ENCODE data around the gene GOLGB1. TPM values are rescaled to one million over a fixed set of nuclear protein-coding genes. Genes with fewer than 3 reads are reported as not detected.
"Not testable (repeated sequence)": the region's sequence is repeated elsewhere in the genome, so short reads cannot be mapped to it uniquely, and the experiment has no call there.

GOLGB1 gene
- total RNA-seq, 1 experiment from 2014 or later, result 20.0 TPM

- not testable (repeated sequence) for DNase-seq (ENCODE audit: low spot score)
These were observed 60.8 kb downstream of the GOLGB1 start for GRCh38 chr3:121688747-121689146.

- no peak for DNase-seq (ENCODE audit: low spot score)
These were observed 67.7 kb downstream of the GOLGB1 start for GRCh38 chr3:121681792-121682191.

DNA sequence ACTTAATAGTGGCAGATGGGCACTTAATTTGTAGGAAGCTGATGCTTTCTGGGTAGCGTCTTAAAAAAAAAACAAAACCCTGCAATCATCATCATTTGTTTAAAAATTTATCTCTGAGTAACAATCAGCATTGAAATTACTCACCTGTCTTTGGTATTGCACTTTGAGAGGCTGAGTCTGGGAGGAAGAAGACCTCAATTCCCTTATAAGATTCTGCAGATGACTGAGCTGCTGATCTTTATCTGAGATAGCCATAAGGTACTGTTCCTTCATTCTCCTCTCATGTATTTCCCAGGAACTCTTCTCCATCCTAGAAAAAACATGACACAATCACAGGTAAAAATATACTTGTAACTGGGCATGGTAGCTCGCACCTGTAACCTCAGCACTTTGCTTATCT, 72.4 kb downstream of the GOLGB1 start:
- no peak for DNase-seq (ENCODE audit: low spot score)

GRCh38 chr3:121670676-121671075, 78.9 kb downstream of the GOLGB1 start:
- no peak for DNase-seq (ENCODE audit: low spot score)

GRCh38 chr3:121667333-121667732, 82.2 kb downstream of the GOLGB1 start:
- DNase-seq (ENCODE audit: low spot score), result no peak

DNA sequence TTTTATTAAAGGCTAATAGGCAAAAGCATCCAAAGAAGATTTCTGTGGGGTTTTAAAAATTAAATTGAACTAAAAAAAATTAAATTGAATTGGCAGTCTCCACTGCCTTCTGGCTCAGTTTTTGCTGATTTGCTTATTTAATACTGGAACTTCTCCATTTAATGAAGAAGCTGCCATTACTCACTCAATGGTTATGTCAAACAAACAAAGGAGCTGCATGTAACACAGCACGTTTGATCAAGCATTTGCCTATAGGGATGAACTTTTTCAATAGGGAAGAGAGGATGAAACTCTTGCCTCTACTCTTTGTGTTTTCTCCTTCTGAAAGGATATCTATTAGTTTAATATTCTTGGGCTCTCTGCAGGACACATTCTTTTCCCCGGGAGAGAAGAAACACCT, 84.1 kb downstream of the GOLGB1 start:
- no peak for DNase-seq (ENCODE audit: low spot score)

GRCh38 chr3:121663171-121663847, 86.2 kb downstream of the GOLGB1 start:
- DNase-seq (ENCODE audit: low spot score), result no peak

DNA sequence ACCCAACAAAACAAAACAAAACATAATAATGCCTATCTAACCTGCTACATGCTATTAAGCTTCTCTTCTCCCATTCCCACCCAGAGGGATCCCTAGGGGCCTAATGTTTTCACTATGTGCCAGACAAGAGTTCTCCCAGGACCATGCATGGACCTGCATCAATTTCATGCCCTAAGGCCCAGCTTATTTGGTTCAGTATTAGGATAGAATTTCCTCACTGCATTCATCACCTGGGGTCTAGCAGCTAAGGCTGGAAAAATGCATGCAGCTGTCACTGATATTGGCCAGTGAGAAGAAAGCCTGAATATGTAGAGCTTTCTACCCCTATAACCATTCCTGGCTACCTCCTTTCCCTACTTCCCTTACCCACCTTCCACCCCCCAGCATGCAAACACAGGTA, 86.8 kb downstream of the GOLGB1 start:
- DNase-seq (ENCODE audit: low spot score), result no peak

GRCh38 chr3:121661376-121661775, 88.2 kb downstream of the GOLGB1 start:
- no peak for DNase-seq (ENCODE audit: low spot score)

DNA sequence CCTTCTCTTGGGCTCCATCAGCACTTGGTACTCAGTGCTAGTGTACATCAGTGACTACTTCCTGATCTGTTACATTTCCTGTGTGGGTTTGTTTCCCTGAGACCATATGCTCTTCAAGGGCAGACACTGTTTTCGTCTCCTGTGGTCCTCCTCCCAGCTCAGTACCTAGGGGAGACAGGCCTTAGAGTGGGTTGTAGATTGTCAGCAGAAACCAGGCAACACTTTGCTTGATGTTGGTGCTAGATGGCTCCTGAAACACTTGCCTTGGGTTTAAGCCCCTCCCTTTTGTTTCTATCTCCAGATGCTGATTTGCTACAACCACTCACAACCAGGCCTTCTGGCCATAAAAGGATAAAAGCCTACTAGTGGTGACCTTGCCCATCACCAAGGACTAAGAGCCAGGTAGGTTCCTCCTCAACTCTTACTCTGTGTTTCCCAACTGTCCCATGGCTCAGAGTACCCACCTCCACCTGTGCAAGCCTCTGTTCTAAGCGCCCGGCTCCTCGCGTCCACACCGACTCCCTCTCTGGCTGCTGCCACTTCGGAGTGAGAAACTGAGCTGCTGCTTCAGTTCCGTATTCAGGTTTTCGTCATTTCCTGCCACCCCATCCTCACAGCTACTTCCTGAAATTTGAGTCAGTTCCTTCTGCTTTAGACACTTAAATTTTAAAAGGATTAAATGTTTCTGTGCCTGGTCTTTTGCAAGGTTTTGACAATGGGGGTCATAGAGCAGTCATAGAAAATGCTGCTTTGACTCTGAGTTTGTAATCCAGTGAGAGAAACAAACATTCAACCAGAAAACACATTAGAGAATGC, 89.0 kb downstream of the GOLGB1 start, which contains the start of gene HCLS1:
TSS of gene HCLS1 (minus strand) at position 548 of the 816 bp plus-strand sequence. CDS start 2,556 bp downstream, outside the sequence.
- no peak for DNase-seq (ENCODE audit: low spot score)

DNA sequence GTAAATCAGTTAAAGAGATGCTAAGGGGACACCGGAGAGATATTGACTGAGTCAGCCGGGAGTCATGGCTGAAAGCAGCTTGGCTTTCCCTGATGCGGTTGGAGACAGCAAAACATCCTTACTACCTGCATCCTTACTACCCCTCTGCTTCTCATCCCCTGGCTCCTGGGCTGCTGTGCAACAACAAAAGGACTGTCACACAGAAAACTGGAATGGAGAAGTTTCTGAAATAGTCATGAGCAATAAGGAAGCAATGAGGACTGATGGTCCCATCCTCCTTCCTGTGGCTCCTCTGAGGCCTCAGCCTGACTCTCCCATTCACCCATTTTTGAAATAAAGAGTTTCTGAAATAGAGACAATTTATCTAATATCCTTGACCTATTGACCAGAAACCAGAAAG, 90.0 kb downstream of the GOLGB1 start:
- DNase-seq (ENCODE audit: low spot score), result no peak

- DNase-seq (ENCODE audit: low spot score), result no peak
These were observed 90.7 kb downstream of the GOLGB1 start for GRCh38 chr3:121658716-121659435.

DNA sequence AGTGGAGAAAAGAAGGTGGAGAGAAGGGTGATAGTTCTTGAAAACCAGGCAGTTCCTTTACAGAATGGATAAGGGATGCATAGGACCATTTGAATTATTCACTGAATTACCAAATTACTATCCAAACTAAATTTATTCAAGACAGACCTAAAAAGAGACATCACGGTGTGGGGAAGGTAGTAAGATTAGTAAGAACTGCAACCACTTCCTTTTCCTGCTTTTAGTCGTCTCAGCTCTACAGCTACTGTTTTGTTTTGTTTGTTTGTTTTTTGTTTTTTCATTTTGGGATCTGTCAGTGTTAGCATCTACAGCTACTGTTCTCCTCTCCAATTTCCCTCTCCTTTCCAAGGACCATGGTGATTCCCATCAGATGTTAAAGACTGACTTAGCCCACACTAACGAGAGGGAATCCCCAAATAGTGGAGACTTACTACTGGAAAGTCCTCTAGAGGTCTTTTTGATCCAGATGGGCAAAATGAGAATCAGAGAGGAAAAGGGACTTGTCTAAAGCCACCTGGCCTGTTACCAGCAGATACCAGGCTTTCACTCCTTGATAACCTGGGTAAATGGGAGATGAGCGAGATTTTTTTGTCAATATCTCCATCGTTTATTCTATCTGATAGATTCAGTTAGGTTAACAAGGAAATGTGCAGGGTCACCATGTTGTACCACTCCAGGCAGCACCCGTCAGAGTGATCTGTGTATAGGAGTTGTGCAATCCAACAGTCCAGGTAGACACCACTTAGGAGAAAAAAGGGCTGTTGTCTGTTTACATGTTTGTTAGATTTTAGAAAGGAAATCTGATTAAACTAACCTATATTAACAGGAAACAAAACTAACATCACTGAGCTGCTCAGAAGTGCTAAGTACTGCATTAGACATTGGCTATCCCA, 94.8 kb downstream of the GOLGB1 start:
- no peak for DNase-seq (ENCODE audit: low spot score)

DNA sequence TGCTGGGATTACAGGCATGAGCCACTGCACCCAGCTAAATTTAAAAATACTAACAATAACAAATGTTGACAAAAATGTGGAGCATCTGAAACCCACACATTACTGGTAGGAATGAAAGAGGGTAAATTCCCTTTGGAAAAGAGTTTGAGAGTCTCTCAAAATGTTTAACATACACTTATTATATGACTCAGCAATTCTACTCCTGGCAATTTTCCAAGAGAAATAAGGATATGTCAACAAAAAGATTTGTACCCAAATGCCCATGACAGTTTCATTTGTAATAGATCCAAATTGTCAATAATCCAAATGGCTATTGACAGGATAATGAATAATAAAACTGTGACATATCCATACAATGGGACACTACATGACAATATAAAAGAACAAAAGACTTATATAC, 97.9 kb downstream of the GOLGB1 start:
- peak; percentile 45 for DNase-seq (ENCODE audit: low spot score)

DNA sequence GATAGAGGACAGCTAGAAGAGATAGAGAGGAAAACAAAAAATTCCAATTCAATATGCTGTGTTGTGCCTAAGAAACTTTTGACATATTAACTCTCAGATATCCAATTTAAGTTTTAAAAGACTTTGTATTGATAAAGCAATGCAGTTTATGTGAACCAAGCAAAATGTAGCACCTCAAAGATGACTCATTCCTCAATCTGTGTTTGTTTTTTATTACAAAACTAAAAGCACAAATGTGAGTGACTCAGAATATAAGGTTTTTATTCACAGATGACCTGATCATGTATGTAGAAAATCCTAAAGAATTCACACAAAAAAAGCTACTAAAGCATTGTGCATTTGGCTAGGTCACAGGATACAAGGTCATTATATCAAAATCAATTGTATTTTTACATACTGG, 99.9 kb downstream of the GOLGB1 start:
- DNase-seq (ENCODE audit: low spot score), result no peak

DNA sequence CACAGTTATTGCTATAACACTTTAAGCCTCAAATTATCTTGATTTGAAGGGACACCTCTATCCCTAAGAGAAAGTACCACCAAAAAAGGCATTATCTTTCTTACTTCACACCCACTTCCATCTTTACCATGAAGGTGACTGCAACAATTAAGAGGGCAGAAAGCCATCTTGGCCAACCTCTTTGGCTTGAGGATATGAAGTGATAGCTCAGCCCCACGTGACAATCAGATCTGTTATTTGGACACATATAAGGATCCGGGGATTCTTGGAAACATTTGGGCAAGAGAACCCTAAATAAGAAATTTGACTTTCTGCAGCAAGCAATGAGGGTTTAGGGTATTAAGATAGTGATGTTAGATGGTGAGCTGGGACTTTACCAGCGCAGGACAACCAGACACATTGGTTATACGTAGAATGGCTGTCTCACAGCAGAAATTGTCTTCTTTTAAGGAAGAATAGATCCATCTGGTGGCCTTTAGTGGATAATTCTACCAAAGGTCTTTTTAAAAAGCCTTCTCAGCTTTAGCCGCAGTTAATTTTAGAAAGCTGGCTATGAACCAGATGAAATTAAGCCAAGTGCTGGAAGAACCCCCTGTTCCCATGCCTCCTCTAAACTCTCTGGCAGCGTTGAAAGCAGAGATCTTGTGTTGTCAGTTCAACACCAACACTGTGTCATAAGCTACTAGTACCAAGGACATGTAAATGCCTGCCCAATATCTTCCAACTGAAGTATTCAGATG, 101.2 kb downstream of the GOLGB1 start:
- DNase-seq (ENCODE audit: low spot score), result no peak

DNA sequence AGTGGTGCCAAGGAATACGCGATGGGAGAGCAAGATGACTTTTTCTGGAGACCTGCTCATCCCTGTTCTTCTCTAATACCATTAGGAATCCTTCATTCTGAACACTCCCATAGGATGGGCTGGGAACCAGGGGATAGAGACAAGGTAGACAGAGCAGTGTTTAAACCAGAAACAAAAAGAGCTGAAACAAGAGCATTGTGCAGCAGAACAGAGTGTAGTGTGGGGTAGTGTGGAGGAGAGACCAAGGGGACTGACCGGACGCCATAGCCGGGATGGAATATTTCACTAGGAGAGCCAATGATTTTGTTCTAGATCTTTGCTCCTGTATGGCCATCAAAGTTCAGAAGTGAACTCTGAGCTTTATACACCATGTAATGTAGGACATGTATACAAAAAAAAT, 104.5 kb downstream of the GOLGB1 start:
- DNase-seq (ENCODE audit: low spot score), result no peak

- DNase-seq (ENCODE audit: low spot score), result no peak
These were observed 106.8 kb downstream of the GOLGB1 start for GRCh38 chr3:121642601-121643314.

DNA sequence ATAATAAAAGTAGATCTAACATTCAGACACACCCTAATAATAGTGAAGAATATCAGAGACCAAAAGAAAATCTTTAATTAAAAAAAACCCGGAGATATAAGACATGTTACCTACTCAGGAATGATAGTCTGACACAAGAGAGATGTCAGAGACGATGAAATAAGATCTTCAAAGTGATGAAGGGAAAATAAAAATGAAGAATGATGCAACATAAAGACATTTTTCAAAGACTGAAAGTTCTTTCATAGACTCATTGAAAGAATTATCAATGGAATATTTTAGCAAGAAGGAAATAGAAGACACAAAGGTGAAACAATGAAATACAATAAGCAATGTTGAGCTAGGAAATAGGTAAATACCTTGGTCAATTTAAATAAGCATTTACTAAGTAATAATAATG, 108.4 kb downstream of the GOLGB1 start:
- no peak for DNase-seq (ENCODE audit: low spot score)

DNA sequence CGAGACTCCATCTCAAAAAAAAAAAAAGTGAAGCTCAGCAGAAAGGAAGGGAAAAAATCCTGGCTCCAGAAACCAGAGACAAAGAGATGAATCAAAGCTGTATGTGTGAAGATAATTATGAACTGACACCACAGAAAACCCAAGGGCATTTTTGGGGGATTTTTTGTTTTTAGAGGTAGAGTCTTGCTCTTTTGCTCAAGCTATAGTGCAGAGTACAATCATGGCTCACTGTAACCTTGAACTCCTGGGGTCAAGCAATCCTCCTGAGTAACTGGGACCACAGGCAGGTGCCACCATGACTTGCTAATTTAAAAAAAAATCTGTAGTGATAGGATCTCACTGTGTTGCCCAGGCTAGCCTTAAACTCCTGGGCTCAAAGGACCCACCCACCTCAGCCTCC, 111.6 kb downstream of the GOLGB1 start:
- no peak for DNase-seq (ENCODE audit: low spot score)
